NCI-H2107 treated with DMSO at 0.1 percent for 48 hours (cell line): ENCODE results near the gene LYAR.

ENCODE experiments used
- DNase-seq: peaks from one replicate; lab custom pipeline; 2025; ENCODE audit not compliant: unreplicated experiment; lab: John Stamatoyannopoulos, UW

The LYAR gene, protein sequence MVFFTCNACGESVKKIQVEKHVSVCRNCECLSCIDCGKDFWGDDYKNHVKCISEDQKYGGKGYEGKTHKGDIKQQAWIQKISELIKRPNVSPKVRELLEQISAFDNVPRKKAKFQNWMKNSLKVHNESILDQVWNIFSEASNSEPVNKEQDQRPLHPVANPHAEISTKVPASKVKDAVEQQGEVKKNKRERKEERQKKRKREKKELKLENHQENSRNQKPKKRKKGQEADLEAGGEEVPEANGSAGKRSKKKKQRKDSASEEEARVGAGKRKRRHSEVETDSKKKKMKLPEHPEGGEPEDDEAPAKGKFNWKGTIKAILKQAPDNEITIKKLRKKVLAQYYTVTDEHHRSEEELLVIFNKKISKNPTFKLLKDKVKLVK

DNA sequence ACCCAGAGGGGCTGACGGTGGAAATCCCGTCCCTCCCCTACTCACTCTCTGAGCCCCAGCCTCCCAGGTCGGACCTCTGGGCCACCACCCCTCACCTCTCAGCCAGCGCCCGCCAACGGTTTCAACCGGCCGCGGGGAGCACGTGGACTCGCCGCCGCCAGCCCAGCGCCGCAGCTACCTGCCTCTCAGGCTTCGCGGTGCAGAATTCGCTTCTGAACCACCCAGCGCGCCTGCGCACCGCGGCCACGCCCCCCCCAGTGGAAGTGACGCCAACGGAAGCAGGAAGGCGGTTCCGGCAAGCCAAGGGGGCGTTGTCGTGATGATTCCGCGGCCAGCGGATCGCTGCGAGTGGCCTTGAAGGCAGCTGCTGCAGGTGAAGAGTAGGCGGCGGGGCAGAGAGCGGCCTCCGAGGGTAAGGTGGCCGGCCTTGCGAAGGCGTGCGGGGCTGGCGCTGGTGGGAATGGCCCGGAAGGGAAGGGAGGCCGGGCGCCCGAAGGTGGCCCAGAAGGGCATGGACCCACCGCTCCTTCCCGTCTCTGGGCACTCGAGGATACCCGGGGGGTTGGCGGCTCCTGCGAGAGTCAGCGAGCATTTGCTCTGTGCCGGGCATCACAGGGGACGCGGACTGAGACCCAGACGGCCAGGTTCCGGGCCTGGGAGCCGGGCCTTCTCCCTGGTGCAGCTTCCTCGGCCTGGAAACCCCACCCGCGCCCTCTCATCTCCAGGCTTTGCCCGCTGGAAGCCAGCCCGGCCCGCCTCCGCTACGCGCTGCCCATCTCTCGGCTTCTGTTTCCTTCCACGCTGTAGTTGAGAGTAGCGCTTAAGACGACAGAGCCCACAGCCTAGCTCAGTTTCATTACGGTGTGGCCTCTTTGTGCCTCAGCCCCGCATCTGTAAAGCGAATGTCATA is at the start of gene LYAR, which contains the start of gene ZBTB49:
LYAR (minus strand) TSS at position 214 of the 910 bp plus-strand sequence. CDS start 6,412 bp downstream, outside the sequence.
ZBTB49 (plus strand) TSS at position 311 of the 910 bp plus-strand sequence. CDS start 9,695 bp downstream, outside the sequence.
- peak; percentile 51 for DNase-seq

DNA sequence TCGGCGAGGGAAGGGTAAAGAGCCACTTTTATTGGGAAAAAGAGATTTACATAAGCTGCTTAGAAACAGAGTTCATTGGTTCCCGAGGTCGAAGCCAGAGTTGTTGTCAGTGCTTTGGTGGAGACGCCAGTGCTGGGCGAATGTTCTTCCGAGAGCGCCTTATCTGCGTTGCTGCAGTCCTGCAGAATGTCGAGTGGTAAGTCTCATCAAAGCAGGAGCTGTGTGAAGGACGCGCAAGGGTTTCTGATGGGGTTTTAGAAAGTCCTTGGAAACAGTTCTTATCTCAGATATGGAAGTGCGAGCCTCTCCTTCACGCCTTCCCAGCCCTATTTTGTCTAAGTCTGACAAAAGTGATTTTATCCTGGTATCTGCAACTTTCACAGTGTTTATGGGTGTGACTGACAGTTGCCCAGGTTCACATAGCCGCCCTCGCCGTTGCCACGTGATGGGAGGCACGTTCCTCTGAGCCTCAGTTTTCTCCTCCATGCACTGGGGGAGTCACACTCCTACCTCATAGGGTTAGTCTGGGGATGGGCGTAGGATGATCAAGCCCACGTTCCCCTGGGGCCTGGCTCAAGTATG is 49.6 kb upstream of the LYAR start:
- no peak for DNase-seq

DNA sequence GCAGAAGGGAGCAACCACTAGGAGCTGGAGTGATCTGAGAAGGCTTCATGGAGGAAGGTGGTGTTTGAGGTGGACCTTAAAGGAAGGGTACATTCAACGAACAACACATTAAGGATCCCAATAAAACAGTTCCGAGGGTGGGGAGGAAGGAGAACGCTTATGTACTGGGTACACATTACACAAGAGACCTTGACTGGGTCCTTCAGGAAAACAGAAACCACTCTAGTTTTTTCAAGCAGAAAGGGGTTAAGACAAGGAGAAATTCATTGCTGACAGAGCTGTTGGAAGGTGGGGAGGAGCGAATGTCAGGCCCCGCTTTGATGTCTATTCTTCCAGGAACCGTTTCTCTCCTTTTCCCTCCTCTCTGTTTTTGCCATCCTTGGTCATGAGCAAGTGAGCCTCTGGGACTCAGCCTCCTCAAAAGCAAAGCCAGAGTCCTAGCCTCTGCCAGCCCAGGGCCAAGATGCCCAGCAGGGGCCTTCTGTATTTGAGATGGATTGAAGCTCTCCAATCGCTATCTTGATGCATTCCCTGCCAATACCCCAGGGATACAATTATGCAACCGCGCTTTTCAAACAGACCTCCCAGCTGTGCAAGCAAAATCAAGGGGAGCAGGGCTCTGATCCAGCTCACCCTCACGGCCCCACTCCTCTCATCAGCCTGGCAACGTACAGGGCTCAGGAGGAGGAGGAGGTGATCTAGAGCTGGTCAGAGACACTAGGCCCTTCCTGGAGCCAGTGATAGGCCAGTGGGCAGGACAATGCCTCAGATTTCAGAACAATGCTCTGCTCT is 48.5 kb upstream of the LYAR start:
- DNase-seq: no peak

DNA sequence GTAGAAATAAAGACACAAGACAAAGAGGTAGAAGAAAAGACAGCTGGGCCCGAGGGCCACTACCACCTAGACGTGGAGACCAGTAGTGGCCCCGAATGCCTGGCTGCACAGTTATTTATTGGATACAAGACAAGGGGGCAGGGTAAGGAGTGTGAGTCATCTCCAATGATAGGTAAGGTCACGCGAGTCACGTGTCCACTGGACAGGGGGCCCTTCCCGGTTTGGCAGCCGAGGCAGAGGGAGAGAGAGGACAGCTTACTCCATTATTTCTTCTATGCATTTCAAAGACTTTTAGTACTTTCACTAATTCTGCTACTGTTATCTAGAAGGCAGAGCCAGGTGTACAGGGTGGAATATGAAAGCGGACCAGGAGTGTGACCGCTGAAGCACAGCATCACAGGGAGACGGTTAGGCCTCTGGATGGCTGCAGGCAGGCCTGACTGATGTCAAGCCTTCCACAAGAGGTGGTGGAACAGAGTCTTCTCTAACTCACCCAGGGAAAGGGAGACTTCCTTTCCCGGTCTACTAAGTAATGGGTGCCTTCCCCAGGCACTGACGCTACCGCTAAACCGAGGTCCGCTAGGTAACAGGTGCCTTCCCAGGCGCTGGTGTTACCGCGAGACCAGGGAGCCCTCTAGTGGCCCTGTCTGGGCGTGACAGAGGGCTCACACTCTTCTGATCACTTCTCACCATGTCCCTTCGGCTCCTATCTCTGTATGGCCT is 45.0 kb upstream of the LYAR start:
- peak; percentile 23 for DNase-seq

DNA sequence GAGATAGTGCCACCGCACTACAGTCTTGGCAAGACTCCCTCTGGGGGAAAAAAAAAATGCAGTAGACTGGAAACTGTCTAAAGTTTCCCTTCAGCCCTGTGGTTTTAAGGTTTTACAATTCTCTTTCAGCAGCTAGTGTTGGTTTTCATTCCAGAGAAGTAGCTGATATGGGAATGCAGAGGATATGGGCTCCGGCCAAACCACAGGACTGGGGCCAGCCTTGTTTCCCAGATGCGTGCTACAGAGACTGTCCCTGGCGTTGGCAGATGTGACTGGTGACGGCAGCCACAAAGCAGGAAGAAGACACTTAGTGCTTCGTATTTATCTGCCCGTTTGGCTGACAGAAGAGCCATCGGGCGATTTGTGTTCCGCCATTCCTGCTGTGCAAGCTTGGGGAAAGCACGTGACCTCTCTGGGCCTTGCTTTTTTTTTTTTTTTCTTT is 43.3 kb upstream of the LYAR start:
- DNase-seq: no peak

DNA sequence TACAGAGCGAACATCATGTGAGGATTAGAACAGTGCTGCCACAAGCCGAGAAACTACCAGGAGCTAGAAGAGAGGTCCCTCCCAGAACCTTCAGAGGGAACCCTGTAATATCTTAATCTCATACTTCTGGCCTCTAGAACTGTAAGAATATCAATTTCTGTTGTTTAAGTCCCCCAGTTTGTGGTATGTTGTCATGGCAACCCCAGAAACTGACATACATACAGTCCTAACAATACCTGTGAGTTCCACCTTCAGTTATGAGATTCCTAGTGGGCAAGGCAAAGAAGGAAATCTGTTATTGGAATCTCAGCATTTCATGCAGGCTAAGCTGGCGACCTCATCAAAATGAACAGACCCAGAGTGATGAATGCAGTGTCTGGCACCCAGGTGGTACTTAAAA is 42.6 kb upstream of the LYAR start:
- no peak for DNase-seq

DNA sequence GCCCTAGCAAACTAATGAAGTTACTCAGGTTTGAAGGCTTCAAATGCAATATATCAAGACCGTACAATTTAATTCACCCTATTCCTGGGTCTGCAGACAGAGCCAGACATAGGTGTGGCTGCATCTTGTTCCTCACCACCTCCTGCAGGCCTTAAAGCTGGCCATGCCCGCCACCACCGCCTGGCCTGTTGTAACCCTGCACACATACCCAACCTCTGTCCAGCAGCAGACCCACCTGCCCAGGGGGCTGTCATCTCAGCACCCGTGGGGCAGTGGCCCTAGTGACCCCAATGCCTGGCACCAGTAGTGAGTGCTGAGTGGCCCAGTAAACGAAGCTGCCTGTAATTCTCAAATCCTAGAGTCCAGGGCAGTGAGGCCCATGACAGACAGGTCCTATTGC is 40.8 kb upstream of the LYAR start:
- DNase-seq: no peak

DNA sequence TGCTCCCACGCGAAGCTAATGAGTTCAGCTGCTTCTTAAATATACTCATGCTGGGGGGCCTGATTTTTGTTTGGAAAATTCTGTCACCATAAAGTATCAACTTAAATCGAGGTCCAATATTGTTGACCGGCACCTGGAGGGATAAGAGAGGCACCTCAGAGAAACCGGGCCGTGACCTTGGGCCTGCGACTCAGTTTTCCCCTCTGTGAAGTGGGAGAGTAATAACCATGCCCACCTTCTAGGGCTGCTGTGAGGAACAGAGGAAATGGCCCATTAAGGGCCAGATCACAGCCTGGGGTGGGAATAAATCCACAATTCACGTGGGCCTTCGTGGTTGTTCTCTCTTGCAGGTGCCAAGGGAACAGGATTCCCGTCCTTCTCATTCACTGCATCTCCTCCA is 39.5 kb upstream of the LYAR start:
- DNase-seq: no peak

DNA sequence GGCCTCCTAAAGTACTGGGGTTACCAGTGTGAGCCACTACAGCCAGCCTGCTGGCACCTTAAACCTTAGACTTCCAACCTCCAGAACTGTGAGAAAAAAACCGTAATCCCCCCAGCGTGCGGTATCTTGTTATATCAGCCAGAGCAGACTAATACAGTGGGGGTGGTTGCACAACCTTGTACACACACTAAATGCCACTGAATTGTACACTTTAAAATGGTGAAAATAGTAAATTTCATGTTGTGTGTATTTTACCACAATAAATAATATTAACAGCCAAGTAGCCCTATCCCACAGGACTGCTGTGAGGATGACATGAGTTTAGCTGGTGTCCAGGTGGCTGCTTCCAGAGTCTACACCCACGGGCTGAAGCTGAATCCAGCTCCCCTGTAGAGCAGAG is 38.9 kb upstream of the LYAR start:
- no peak for DNase-seq

DNA sequence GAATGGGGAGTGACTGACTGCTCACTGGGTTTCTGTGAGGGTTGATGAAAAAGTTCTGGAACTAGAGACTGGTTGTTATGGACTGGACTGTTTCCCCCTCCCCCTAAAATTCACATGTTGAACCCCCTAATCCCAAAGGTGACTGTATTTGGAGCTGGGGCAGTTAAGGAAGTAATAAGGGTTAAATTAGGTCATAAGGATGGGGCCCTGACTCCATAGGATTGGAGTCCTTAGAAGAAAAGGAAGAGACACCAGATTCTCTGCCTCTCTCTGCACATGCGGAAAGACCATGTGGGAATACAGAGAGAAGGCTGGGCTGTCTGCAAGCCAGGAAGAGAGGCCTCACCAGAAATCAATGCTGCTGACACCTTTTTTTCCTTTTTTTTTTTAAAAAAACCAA is 38.3 kb upstream of the LYAR start:
- no peak for DNase-seq

DNA sequence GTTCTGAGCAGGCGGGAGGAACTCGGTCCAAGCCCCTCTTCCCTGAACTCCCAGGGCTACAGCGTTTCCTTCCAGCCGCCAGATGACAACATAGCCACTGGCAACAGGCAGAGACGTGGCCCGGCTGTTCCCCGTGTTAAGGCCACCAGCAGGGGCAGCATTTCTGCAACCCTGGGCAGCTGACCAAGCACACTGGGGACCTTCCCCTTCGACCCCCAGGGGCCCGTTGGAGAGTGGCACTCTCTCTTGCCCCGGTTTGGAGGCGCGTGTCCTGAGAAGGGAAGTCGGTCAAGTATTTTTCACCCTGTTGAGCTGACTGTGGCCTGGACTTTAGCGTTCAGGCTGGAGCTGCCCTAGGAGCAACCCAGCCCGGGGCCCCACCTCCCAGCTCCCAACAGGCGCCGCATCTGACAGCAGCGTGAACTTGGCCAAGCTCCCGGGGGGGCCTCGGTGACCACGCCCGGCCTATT is 37.7 kb upstream of the LYAR start:
- no peak for DNase-seq

DNA sequence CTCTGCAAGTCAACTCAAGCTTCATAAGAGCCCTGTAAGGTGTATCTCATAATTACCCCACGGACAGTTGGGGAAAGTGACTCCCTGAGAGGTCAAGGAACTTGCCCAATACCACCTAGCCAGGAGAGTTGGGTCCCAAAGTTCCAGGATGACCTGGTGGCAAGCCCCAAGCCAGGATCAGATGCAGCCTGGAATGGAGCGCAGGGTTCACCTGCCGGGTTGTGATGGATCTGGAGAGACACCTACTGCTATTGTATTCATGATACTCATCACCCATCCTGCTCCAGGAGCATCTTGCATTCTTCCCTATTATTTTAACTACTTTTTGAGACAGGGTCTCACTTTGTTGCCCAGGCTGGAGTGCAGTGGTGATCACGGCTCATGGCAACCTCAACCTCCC is 36.2 kb upstream of the LYAR start:
- no peak for DNase-seq

DNA sequence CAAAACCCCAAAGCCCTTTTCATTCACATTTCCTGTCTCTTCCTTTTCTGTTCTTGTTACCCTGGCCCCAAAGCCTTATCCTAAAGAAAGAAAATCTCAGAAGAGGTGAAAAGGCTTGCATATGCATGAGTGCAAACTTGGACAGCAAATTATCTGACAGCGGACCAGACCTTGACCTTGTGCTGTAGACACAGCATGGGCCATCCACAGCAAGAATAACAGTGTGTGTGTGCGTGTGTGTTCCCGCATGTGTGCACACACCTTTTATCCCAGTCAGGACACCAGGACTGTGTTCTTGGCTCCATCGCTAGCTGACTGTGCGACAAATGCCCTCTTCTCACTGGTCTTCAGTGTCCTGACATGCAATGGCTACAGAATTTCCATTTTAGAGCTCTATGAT is 35.4 kb upstream of the LYAR start:
- no peak for DNase-seq

DNA sequence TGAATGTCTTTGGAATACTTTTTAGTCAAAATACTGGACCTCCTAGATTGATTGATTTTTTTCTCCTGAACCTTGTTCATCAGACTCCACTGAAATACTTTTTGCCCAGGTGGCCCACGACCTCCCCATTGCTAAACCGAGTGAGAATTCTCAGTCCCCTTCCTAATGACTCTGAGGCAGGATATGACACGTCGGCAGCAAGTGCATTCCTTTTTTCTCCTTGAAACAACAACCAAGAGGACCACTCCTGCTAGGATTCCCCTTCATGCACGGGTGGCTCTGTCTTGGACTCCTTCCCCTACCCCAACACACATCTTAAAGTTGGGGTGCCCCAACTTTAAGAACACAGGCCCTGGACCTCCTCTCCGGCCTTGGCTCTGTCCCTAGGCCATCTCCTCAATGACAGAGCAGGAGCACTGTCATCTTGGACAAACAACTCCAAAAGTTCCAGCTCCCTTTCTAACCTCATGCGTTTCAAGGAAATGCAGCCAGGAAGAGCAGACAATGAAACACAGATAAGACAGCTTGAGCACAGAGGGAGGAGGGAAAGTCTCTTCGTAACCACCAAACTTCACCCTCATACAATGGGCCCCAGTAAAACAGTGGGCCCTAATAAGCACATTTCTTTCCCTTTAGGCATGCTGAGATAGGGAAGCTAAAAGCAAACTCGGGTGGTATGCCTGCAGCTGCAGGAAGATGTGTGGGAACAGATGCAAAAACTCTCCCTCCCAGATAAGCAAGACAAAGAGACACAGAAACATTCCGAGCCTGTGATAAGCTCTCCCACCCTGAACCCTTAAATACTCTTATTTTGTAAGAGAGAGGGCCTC is 34.0 kb upstream of the LYAR start:
- no peak for DNase-seq

DNA sequence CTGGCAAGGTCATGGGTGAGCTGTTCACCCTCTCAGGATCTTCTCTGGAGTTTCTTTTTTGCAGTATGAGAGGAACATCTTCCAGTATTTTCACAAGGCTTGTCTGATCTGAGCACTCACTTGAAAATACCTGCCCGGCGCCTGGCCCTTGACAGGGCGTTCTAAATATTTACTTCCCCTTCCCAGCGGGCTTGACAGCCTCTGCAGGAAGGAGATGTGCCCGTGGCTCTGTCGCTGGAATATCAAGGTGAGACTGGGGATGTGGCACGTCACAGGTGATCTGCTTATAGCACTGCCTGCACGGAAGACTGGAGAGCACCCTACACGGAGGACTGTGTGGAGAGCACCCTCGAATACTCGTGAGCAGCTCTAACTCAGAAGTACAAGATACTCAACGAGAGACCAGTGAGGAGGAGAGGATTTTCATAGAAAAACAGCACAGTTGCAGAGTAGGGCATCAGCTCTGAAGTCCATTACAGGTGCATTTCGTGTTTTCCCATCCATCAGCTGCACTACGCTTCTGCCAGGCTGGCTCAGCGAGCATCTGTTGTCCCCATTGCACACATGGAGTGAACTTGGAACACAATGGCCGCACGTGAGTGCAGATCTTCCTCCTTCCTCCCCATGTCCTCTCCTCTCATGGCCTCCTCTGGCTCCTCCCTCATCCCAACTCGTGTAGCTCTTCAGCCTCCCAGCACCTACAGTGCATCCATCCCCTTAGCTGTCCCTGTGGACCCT is 32.2 kb upstream of the LYAR start:
- DNase-seq: no peak

DNA sequence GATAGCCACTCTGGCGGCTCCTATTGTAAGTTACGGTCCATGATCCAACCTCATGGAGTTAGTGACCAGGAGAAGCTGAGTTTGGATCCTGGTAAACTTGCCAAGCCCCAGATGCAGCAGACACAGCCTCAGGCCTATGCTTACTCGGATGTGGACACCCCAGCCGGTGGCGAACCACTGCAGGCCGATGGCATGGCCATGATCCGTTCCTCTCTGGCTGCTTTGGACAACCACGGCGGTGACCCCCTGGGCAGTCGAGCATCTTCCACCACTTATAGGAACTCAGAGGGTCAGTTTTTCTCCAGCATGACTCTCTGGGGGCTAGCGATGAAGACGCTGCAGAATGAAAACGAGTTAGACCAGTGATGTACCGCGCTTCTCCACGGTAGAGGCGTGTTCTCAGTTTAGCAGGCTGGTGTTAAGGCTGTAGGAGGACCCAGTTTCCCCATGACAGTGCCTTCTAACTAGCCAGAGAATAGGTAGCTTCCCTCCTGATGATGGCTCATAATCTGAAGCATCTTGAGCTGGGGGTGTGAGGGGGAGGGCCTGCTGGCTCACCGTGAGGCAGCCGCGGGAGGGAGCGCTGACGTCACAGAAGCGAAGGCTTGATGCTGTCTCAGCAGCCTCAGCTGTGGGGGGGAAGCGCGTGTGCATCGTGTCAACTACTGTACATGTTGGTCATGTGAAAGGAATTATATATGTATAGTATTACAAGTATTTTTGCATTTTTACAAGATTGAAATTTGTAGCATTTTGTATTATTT is 31.2 kb upstream of the LYAR start:
- DNase-seq: no peak

DNA sequence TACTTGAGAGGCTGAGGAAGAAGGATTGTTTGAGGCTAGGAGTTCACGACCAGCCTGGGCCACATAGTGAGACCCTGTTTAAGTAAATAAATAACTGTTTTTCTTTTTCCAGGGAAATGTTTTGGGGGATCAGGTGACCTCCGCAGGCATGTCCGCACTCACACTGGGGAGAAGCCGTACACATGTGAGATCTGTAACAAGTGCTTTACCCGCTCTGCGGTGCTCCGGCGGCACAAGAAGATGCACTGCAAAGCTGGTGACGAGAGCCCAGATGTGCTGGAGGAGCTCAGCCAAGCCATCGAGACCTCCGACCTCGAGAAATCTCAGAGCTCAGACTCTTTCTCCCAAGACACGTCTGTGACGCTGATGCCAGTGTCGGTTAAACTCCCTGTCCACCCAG is 30.6 kb upstream of the LYAR start:
- DNase-seq: no peak
